ENCODE measurements around the gene CRLF2. TPM values are rescaled to one million over a fixed set of nuclear protein-coding genes. Genes with fewer than 3 reads are reported as not detected.
"Not testable (repeated sequence)": the region's sequence is repeated elsewhere in the genome, so short reads cannot be mapped to it uniquely, and the experiment has no call there.

The CRLF2 gene
- total and polyA plus RNA-seq, 4 donors: 0.23 to 0.42 TPM; not detected in 2

- 6 to 10% methylated on average over 12 of the region's 12 CpGs for WGBS, 2 donors
- Histone ChIP-seq H3K9me3 (ENCODE audit: control insufficient read depth, low read length) (no peaks in the 10 kb centered on the region), H3K27me3 (ENCODE audit: control insufficient read depth in 1 of 2, insufficient read depth in 2 of 2, low read length in 1 of 2) (no peaks in the 10 kb centered on the region), H3K4me3 (ENCODE audit: low read length in 2 of 2) (no peak overlapping the region), H3K36me3 (ENCODE audit: control insufficient read depth in 1 of 2, insufficient read depth in 2 of 2, low read length in 1 of 2) (no peaks in the 10 kb centered on the region), H3K4me1 (ENCODE audit: control insufficient read depth in 1 of 2, insufficient read depth in 2 of 2, low read length in 2 of 2) (no peaks in the 10 kb centered on the region), H3K27ac (ENCODE audit: low read depth in 1 of 2, low read length in 2 of 2) (no peak overlapping the region)
- intact Hi-C loops (cut with DNase I): no loop called here
- no peak for ATAC-seq (ENCODE audit: low FRiP score)
- peak in 1 of 2 donors; percentile 52 for DNase-seq
Measured at GRCh38 chrX:1165535-1166196, 46.8 kb downstream of the CRLF2 start.

GRCh38 chrX:1164322-1165288 is 47.8 kb downstream of the CRLF2 start:
- DNase-seq (peak in 1 of 2 donors; percentile 60), ATAC-seq (ENCODE audit: low FRiP score) (no peak)
- 10 to 13% methylated on average over 18 of the region's 18 CpGs for WGBS, 2 donors

GRCh38 chrX:1163231-1163630 is 49.2 kb downstream of the CRLF2 start:
- no peaks in the 10 kb centered on the region for H3K4me1 ChIP-seq (ENCODE audit: control insufficient read depth in 1 of 2, insufficient read depth in 2 of 2, low read length in 2 of 2)
- WGBS, 2 donors: 76 to 83% methylated on average over 11 of the region's 11 CpGs
- H3K36me3 ChIP-seq (ENCODE audit: control insufficient read depth in 1 of 2, insufficient read depth in 2 of 2, low read length in 1 of 2): no peaks in the 10 kb centered on the region
- ATAC-seq (ENCODE audit: low FRiP score): no peak
- H3K9me3 ChIP-seq (ENCODE audit: control insufficient read depth, low read length): peaks cover 1% of the 10 kb centered on the region
- intact Hi-C loops (cut with DNase I): no loop called here
- no peaks in the 10 kb centered on the region for H3K27me3 ChIP-seq (ENCODE audit: control insufficient read depth in 1 of 2, insufficient read depth in 2 of 2, low read length in 1 of 2)
- H3K4me3 ChIP-seq (ENCODE audit: low read length in 2 of 2): no peak overlapping the region
- no peak for DNase-seq
- H3K27ac ChIP-seq (ENCODE audit: low read depth in 1 of 2, low read length in 2 of 2): no peak overlapping the region

More at GRCh38 chrX:1164322-1165288, 47.8 kb downstream of the CRLF2 start:
- no peaks in the 10 kb centered on the region for H3K4me1 ChIP-seq (ENCODE audit: control insufficient read depth in 1 of 2, insufficient read depth in 2 of 2, low read length in 2 of 2)
- H3K27ac ChIP-seq (ENCODE audit: low read depth in 1 of 2, low read length in 2 of 2): no peak overlapping the region
- no peaks in the 10 kb centered on the region for H3K9me3 ChIP-seq (ENCODE audit: control insufficient read depth, low read length)
- no peak overlapping the region for H3K4me3 ChIP-seq (ENCODE audit: low read length in 2 of 2)
- intact Hi-C loops (cut with DNase I): no loop called here
- no peaks in the 10 kb centered on the region for H3K27me3 ChIP-seq (ENCODE audit: control insufficient read depth in 1 of 2, insufficient read depth in 2 of 2, low read length in 1 of 2)
- H3K36me3 ChIP-seq (ENCODE audit: control insufficient read depth in 1 of 2, insufficient read depth in 2 of 2, low read length in 1 of 2): no peaks in the 10 kb centered on the region

GRCh38 chrX:1162119-1162916 is 50.1 kb downstream of the CRLF2 start:
- Histone ChIP-seq H3K4me1 (ENCODE audit: control insufficient read depth in 1 of 2, insufficient read depth in 2 of 2, low read length in 2 of 2) (no peaks in the 10 kb centered on the region), H3K27me3 (ENCODE audit: control insufficient read depth in 1 of 2, insufficient read depth in 2 of 2, low read length in 1 of 2) (no peaks in the 10 kb centered on the region), H3K4me3 (ENCODE audit: low read length in 2 of 2) (no peak overlapping the region), H3K27ac (ENCODE audit: low read depth in 1 of 2, low read length in 2 of 2) (no peak overlapping the region), H3K9me3 (ENCODE audit: control insufficient read depth, low read length) (peaks cover 1% of the 10 kb centered on the region), H3K36me3 (ENCODE audit: control insufficient read depth in 1 of 2, insufficient read depth in 2 of 2, low read length in 1 of 2) (no peaks in the 10 kb centered on the region)
- WGBS, 2 donors: 77 to 83% methylated on average over 10 of the region's 10 CpGs
- no peak for DNase-seq
- intact Hi-C loops (cut with DNase I): no loop called here
- ATAC-seq (ENCODE audit: low FRiP score): no peak

- no peaks in the 10 kb centered on the region for H3K36me3 ChIP-seq (ENCODE audit: control insufficient read depth in 1 of 2, insufficient read depth in 2 of 2, low read length in 1 of 2)
- no peak overlapping the region for H3K27ac ChIP-seq (ENCODE audit: low read depth in 1 of 2, low read length in 2 of 2)
- no peaks in the 10 kb centered on the region for H3K4me1 ChIP-seq (ENCODE audit: control insufficient read depth in 1 of 2, insufficient read depth in 2 of 2, low read length in 2 of 2)
- peaks cover 1% of the 10 kb centered on the region for H3K9me3 ChIP-seq (ENCODE audit: control insufficient read depth, low read length)
- no peaks in the 10 kb centered on the region for H3K27me3 ChIP-seq (ENCODE audit: control insufficient read depth in 1 of 2, insufficient read depth in 2 of 2, low read length in 1 of 2)
- intact Hi-C loops (cut with DNase I): no loop called here
- no peak for DNase-seq
- ATAC-seq (ENCODE audit: low FRiP score): no peak
- H3K4me3 ChIP-seq (ENCODE audit: low read length in 2 of 2): no peak overlapping the region
Measured at GRCh38 chrX:1159548-1159947, 52.9 kb downstream of the CRLF2 start.

DNA sequence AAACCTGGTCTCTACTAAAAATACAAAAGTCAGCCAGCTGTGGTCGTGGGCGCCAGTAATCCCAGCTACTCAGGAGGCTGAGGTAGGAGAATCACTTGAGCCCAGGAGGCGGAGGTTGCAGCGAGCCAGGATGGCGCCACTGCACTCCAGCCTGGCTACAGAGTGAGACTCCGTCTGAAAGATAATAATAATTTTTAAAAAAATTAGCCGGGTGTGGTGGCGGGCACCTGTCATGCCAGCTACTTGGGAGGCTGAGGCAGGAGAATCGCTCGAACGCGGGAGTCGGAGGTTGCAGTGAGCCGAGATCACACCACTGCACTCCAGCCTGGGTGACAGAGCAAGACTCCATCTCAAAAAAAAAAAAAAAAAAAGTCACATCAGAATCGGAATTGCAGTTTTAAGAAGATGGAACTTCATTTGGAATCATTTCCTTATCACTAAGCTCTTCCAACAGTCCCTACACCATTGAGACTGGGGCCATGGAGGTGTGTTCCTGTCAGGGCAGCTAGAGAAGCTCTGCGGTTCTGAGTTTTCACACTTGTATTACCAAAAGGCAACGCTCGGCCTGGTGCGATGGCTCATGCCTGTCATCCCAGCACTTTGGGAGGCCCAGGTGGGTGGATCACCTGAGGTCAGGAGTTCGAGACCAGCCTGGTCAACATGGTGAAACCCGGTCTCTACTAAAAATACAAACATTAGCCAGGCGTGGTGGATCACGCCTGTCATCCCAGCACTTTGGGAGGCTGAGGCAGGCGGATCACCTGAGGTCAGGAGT is 55.6 kb downstream of the CRLF2 start:
- H3K4me1 ChIP-seq (ENCODE audit: control insufficient read depth in 1 of 2, insufficient read depth in 2 of 2, low read length in 2 of 2); H3K27ac ChIP-seq (ENCODE audit: low read depth in 1 of 2, low read length in 2 of 2); DNase-seq; H3K9me3 ChIP-seq (ENCODE audit: control insufficient read depth, low read length); H3K4me3 ChIP-seq (ENCODE audit: low read length in 2 of 2); intact Hi-C loops (cut with DNase I); ATAC-seq (ENCODE audit: low FRiP score); H3K27me3 ChIP-seq (ENCODE audit: control insufficient read depth in 1 of 2, insufficient read depth in 2 of 2, low read length in 1 of 2); H3K36me3 ChIP-seq (ENCODE audit: control insufficient read depth in 1 of 2, insufficient read depth in 2 of 2, low read length in 1 of 2): not testable (repeated sequence)
- 77 to 85% methylated on average over 24 of the region's 24 CpGs for WGBS, 2 donors

DNA sequence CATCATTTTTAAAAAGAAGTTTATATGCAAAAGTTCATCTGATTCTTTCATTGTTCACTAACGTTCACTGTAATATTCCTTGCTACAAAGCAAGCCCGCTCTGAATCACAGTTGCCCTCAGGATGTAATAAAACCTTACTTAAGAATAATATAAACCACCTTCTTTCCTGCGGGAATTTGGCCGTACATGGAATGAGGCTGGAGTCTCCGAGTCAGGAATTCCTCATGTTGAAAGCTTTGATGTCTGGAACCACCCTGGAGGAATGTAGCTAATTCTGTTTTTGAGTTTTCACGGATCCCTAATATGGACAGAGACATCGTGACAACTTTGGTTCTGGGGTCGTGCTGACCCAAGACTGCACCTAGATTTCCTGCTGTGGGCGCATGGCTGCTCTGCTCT is 58.5 kb downstream of the CRLF2 start:
- H3K36me3 ChIP-seq (ENCODE audit: control insufficient read depth in 1 of 2, insufficient read depth in 2 of 2, low read length in 1 of 2): no peaks in the 10 kb centered on the region
- intact Hi-C loops (cut with DNase I): no loop called here
- peaks cover 1% of the 10 kb centered on the region for H3K9me3 ChIP-seq (ENCODE audit: control insufficient read depth, low read length)
- WGBS, 2 donors: 14 to 25% methylated on average over 9 of the region's 9 CpGs
- DNase-seq: no peak
- H3K4me1 ChIP-seq (ENCODE audit: control insufficient read depth in 1 of 2, insufficient read depth in 2 of 2, low read length in 2 of 2): no peaks in the 10 kb centered on the region
- H3K27ac ChIP-seq (ENCODE audit: low read depth in 1 of 2, low read length in 2 of 2): no peak overlapping the region
- no peaks in the 10 kb centered on the region for H3K27me3 ChIP-seq (ENCODE audit: control insufficient read depth in 1 of 2, insufficient read depth in 2 of 2, low read length in 1 of 2)
- no peak overlapping the region for H3K4me3 ChIP-seq (ENCODE audit: low read length in 2 of 2)
- no peak for ATAC-seq (ENCODE audit: low FRiP score)

GRCh38 chrX:1152090-1152489 is 60.4 kb downstream of the CRLF2 start:
- intact Hi-C loops (cut with DNase I): no loop called here
- Histone ChIP-seq H3K27ac (ENCODE audit: low read depth in 1 of 2, low read length in 2 of 2) (no peak overlapping the region), H3K9me3 (ENCODE audit: control insufficient read depth, low read length) (no peaks in the 10 kb centered on the region), H3K4me3 (ENCODE audit: low read length in 2 of 2) (no peak overlapping the region), H3K36me3 (ENCODE audit: control insufficient read depth in 1 of 2, insufficient read depth in 2 of 2, low read length in 1 of 2) (no peaks in the 10 kb centered on the region), H3K4me1 (ENCODE audit: control insufficient read depth in 1 of 2, insufficient read depth in 2 of 2, low read length in 2 of 2) (no peaks in the 10 kb centered on the region), H3K27me3 (ENCODE audit: control insufficient read depth in 1 of 2, insufficient read depth in 2 of 2, low read length in 1 of 2) (no peaks in the 10 kb centered on the region)
- no peak for DNase-seq
- ATAC-seq (ENCODE audit: low FRiP score): no peak
- WGBS, 2 donors: 25 to 28% methylated on average over 10 of the region's 10 CpGs

Measured in aorta (tissue), 5 donors.